PC-3 (cell line): ENCODE measurements around the gene YKT6. TPM values are rescaled to one million over a fixed set of nuclear protein-coding genes. Genes with fewer than 3 reads are reported as not detected.

Experiments used
- ATAC-seq: fragments of 200-7000 bp; cut with Tn5 transposase; 2 replicates; pipeline ENCODE4 v1.9.1; 2020; ENCODE audit warnings: mild to moderate bottlenecking, moderate library complexity
- BruUV-seq: library from RNA; stranded (reverse); fragments of 400-500 nt; replicated peaks from 2 replicates; lab custom pipeline; 2021; lab: Mats Ljungman, UMichigan
- CTCF ChIA-PET: fragments of 300-600 bp; sonication (Branson Sonifier 250); formaldehyde crosslinking; loops from one replicate; lab custom pipeline; 2022; ENCODE audit warnings: antibody characterized with exemption; lab: Charles Lee
- POLR2A ChIA-PET: fragments of 300-600 bp; sonication (Branson Sonifier 250); formaldehyde crosslinking; loops from one replicate; lab custom pipeline; 2022; ENCODE audit warnings: antibody characterized with exemption; ENCODE audit not compliant: unreplicated experiment; lab: Charles Lee
- DNase-seq: peaks from one replicate; pipeline ENCODE4 v3.0.0-alpha.2; 2015
- H2AFZ ChIP-seq: fragments of 300-600 bp; sonication (generic); 2 replicates; pipeline ENCODE4 v1.6.0; 2016; ENCODE audit warnings: antibody characterized with exemption, low read length
- H3F3A ChIP-seq: fragments of 300-600 bp; sonication (generic); one replicate; pipeline ENCODE4 v1.6.0; 2017; ENCODE audit warnings: antibody characterized with exemption, low read length, control low read depth, mild to moderate bottlenecking; ENCODE audit not compliant: unreplicated experiment
- H3K27ac ChIP-seq: fragments of 300-600 bp; sonication (generic); 2 replicates; pipeline ENCODE4 v1.5.1; 2016; ENCODE audit warnings: mild to moderate bottlenecking, low read length
- H3K27me3 ChIP-seq: fragments of 300-600 bp; sonication (generic); 2 replicates; pipeline ENCODE4 v1.6.1; 2016; ENCODE audit warnings: low read length, mixed read lengths
- H3K36me3 ChIP-seq: fragments of 300-600 bp; sonication (generic); 2 replicates; pipeline ENCODE4 v1.6.1; 2016; ENCODE audit warnings: low read depth, mixed run types, low read length, mixed read lengths
- H3K4me1 ChIP-seq: fragments of 300-600 bp; sonication (generic); 2 replicates; pipeline ENCODE4 v1.5.1; 2016; ENCODE audit warnings: low read length; ENCODE audit not compliant: insufficient read depth
- H3K4me2 ChIP-seq: fragments of 300-600 bp; sonication (generic); 2 replicates; pipeline ENCODE4 v1.6.0; 2016; ENCODE audit warnings: low read length
- H3K4me3 ChIP-seq: fragments of 300-600 bp; sonication (generic); 2 replicates; pipeline ENCODE4 v1.5.1; 2016; ENCODE audit warnings: mild to moderate bottlenecking, low read length, mixed read lengths
- H3K79me2 ChIP-seq: fragments of 300-600 bp; sonication (generic); 2 replicates; pipeline ENCODE4 v1.6.1; 2017; ENCODE audit warnings: low read length, mixed read lengths
- H3K9ac ChIP-seq: fragments of 300-600 bp; sonication (generic); 2 replicates; pipeline ENCODE4 v1.6.0; 2016; ENCODE audit warnings: mild to moderate bottlenecking, low read length
- H3K9me2 ChIP-seq: fragments of 300-600 bp; sonication (generic); replicated peaks from 2 replicates; pipeline ENCODE4 v1.6.1; 2016; ENCODE audit warnings: mixed run types, low read length, mixed read lengths
- H3K9me3 ChIP-seq: fragments of 300-600 bp; sonication (generic); 2 replicates; pipeline ENCODE4 v1.6.1; 2016; ENCODE audit warnings: low read length, mixed read lengths
- H4K20me1 ChIP-seq: fragments of 300-600 bp; sonication (generic); 2 replicates; pipeline ENCODE4 v1.6.1; 2016; ENCODE audit warnings: low read length, mixed read lengths
- CTCF ChIP-seq: fragments of 300-600 bp; sonication (generic); conservative IDR thresholded peaks from 2 replicates; pipeline ENCODE4 v1.5.1; 2017; ENCODE audit warnings: antibody characterized with exemption, low read depth, mild to moderate bottlenecking, low read length
- EZH2 ChIP-seq: fragments of 300-600 bp; sonication (generic); IDR thresholded peaks from one replicate; pipeline ENCODE4 v1.6.1; 2017; ENCODE audit warnings: antibody characterized with exemption, mild to moderate bottlenecking, low read length; ENCODE audit not compliant: unreplicated experiment
- EZH2phosphoT487 ChIP-seq: fragments of 300-600 bp; sonication (generic); IDR thresholded peaks from 2 replicates; pipeline ENCODE4 v1.6.1; 2018; ENCODE audit warnings: mild to moderate bottlenecking, antibody characterized with exemption, low read length, borderline replicate concordance
- intact Hi-C: fragments of 100-400 bp; cut with micrococcal nuclease; formaldehyde crosslinking; loops from 2 replicates; pipeline ENCODE4 v1.9.0; 2023
- total RNA-seq: library from RNA; depleted of rRNA; stranded (reverse); fragments of >200 nt; gene quantifications from 2 replicates; pipeline ENCODE4 v1.2.3, GENCODE V29; 2014

YKT6 gene
- total RNA-seq, 1 experiment from 2014 or later, result 133 TPM

GRCh38 chr7:44226396-44226753 is 25.6 kb downstream of the YKT6 start:
- no peak for TF ChIP-seq EZH2phosphoT487
- TF ChIP-seq EZH2, result no peak
- TF ChIP-seq CTCF, result no peak

GRCh38 chr7:44227911-44228310 is 27.1 kb downstream of the YKT6 start:
- ATAC-seq, result no peak
- no TSS peak for BruUV-seq

More at GRCh38 chr7:44226396-44226753, 25.6 kb downstream of the YKT6 start:
- no peaks in the 10 kb centered on the region for H3K4me1 ChIP-seq
- H3K36me3 ChIP-seq, result no peaks in the 10 kb centered on the region
- H3K79me2 ChIP-seq, result no peaks in the 10 kb centered on the region
- no peak overlapping the region for H3K27ac ChIP-seq
- POLR2A ChIA-PET, result no interaction called here
- no peak overlapping the region for H3K4me3 ChIP-seq
- H3K4me2 ChIP-seq, result no peak overlapping the region
- intact Hi-C loops, result no loop called here
- ATAC-seq (no peak), DNase-seq (no peak)
- BruUV-seq, result no TSS peak
- H3K27me3 ChIP-seq, result no peaks in the 10 kb centered on the region
- H3F3A ChIP-seq, result no peaks in the 10 kb centered on the region
- CTCF ChIA-PET, result no interaction called here
- H3K9me3 ChIP-seq, result no peaks in the 10 kb centered on the region
- no peak overlapping the region for H3K9ac ChIP-seq
- H3K9me2 ChIP-seq, result no peaks in the 10 kb centered on the region
- H4K20me1 ChIP-seq, result no peaks in the 10 kb centered on the region
- no peak overlapping the region for H2AFZ ChIP-seq

More at GRCh38 chr7:44227911-44228310, 27.1 kb downstream of the YKT6 start:
- Histone ChIP-seq H3K9ac (no peak overlapping the region), H3K9me2 (no peaks in the 10 kb centered on the region), H3K36me3 (no peaks in the 10 kb centered on the region), H3K9me3 (no peaks in the 10 kb centered on the region), H3K4me2 (no peak overlapping the region), H3K27me3 (no peaks in the 10 kb centered on the region), H3K27ac (no peak overlapping the region), H3K79me2 (no peaks in the 10 kb centered on the region), H4K20me1 (no peaks in the 10 kb centered on the region), H3F3A (no peaks in the 10 kb centered on the region), H3K4me1 (no peaks in the 10 kb centered on the region), H3K4me3 (no peak overlapping the region), H2AFZ (no peak overlapping the region)
- intact Hi-C loops, result no loop called here
- ChIA-PET POLR2A (no interaction called here), CTCF (no interaction called here)
- DNase-seq, result no peak
- TF ChIP-seq CTCF (no peak), EZH2 (no peak), EZH2phosphoT487 (no peak)
